Glomerular visceral epithelial cell (primary cell): Measurements from ENCODE around the gene GRID1.
"Not testable (repeated sequence)": the region's sequence is repeated elsewhere in the genome, so short reads cannot be mapped to it uniquely, and the experiment has no call there.

Experiments used
- DNase-seq: peaks from one replicate; pipeline ENCODE4 v3.0.0-alpha.2; 2016; ENCODE audit errors: extremely low spot score

The GRID1 gene

GRCh38 chr10:85873063-85873462 is 493.5 kb downstream of the GRID1 start:
- DNase-seq: no peak

- DNase-seq: no peak
Measured at GRCh38 chr10:85868627-85869499, 497.7 kb downstream of the GRID1 start.

- no peak for DNase-seq
Measured at GRCh38 chr10:85864868-85865526, 501.6 kb downstream of the GRID1 start.

GRCh38 chr10:85864173-85864549 is 502.4 kb downstream of the GRID1 start:
- no peak for DNase-seq

- DNase-seq: no peak
Measured at GRCh38 chr10:85863301-85864172, 503.1 kb downstream of the GRID1 start.

- DNase-seq: no peak
Measured at GRCh38 chr10:85862771-85863170, 503.8 kb downstream of the GRID1 start.

GRCh38 chr10:85861513-85862197 is 504.9 kb downstream of the GRID1 start:
- DNase-seq: no peak

- DNase-seq: no peak
Measured at GRCh38 chr10:85859859-85860258, 506.7 kb downstream of the GRID1 start.

- DNase-seq: no peak
Measured at GRCh38 chr10:85858776-85859515, 507.6 kb downstream of the GRID1 start.

- DNase-seq: no peak
Measured at GRCh38 chr10:85857791-85858190, 508.8 kb downstream of the GRID1 start.

- no peak for DNase-seq
Measured at GRCh38 chr10:85857305-85857704, 509.3 kb downstream of the GRID1 start.

- no peak for DNase-seq
Measured at GRCh38 chr10:85851934-85852333, 514.7 kb downstream of the GRID1 start.

GRCh38 chr10:85851325-85851724 is 515.3 kb downstream of the GRID1 start:
- DNase-seq: no peak

GRCh38 chr10:85850736-85851135 is 515.9 kb downstream of the GRID1 start:
- DNase-seq: no peak

- no peak for DNase-seq
Measured at GRCh38 chr10:85849315-85849714, 517.3 kb downstream of the GRID1 start.

GRCh38 chr10:85848756-85849155 is 517.8 kb downstream of the GRID1 start:
- no peak for DNase-seq

GRCh38 chr10:85847085-85847484 is 519.5 kb downstream of the GRID1 start:
- no peak for DNase-seq

GRCh38 chr10:85838660-85839059 is 527.9 kb downstream of the GRID1 start:
- not testable (repeated sequence) for DNase-seq

- no peak for DNase-seq
Measured at GRCh38 chr10:85832988-85833387, 533.6 kb downstream of the GRID1 start.

- no peak for DNase-seq
Measured at GRCh38 chr10:85831422-85831821, 535.2 kb downstream of the GRID1 start.

GRCh38 chr10:85826377-85826776 is 540.2 kb downstream of the GRID1 start:
- no peak for DNase-seq
